HepG2 (cell line): ENCODE measurements around the gene TMEM121.
"Not testable (repeated sequence)": the region's sequence is repeated elsewhere in the genome, so short reads cannot be mapped to it uniquely, and the experiment has no call there.

Experiments used
- HDAC6 ChIP-seq: fragments of 200-600 bp; sonication (generic); IDR thresholded peaks from 2 replicates; pipeline ENCODE4 v1.7.0; 2017; ENCODE audit warnings: mild to moderate bottlenecking, antibody characterized with exemption, low read length, low read depth
- JUNB ChIP-seq: sonication (generic); formaldehyde crosslinking; IDR thresholded peaks from 2 replicates; pipeline ENCODE4 v1.8.0; 2022; ENCODE audit warnings: missing genetic modification reagents, mild to moderate bottlenecking, borderline replicate concordance
- LBX2 ChIP-seq: sonication (generic); formaldehyde crosslinking; IDR thresholded peaks from 2 replicates; pipeline ENCODE4 v1.5.0; 2020; ENCODE audit warnings: missing genetic modification reagents, mild to moderate bottlenecking, borderline replicate concordance
- MTERF4 ChIP-seq: sonication (generic); formaldehyde crosslinking; IDR thresholded peaks from 2 replicates; pipeline ENCODE4 v1.8.0; 2023; ENCODE audit warnings: mild to moderate bottlenecking, missing genetic modification reagents
- POLR2A ChIP-seq, 2 experiments: IDR thresholded peaks; 2 replicates each; pipeline ENCODE4 v1.6.1; 2011; ENCODE audit warnings: low read depth in 2 of 2, low read length in 2 of 2, mild to moderate bottlenecking in 1 of 2, moderate library complexity in 1 of 2; ENCODE audit not compliant: insufficient read depth in 1 of 2
- SP5 ChIP-seq: IDR thresholded peaks from 2 replicates; pipeline ENCODE4 v1.6.1; 2016; ENCODE audit warnings: low read depth, borderline replicate concordance
- USF2 ChIP-seq, 2 experiments: sonication (generic) in 1 of 2; formaldehyde crosslinking in 1 of 2; IDR thresholded peaks; 2 replicates each; pipeline versions ENCODE4 v1.5.1 to v1.6.1; 2011 to 2020; ENCODE audit warnings: borderline replicate concordance in 1 of 2, low read depth in 1 of 2, low read length in 1 of 2, mild to moderate bottlenecking in 1 of 2, missing genetic modification reagents in 1 of 2, moderate library complexity in 1 of 2
- ZNF639 ChIP-seq: conservative IDR thresholded peaks from 2 replicates; pipeline ENCODE4 v1.6.1; 2018; ENCODE audit warnings: missing genetic modification reagents
- ZNF776 ChIP-seq: sonication (generic); formaldehyde crosslinking; IDR thresholded peaks from 2 replicates; pipeline ENCODE4 v1.4.0; 2020; ENCODE audit warnings: mild to moderate bottlenecking, missing genetic modification reagents

- not testable (repeated sequence) for TF ChIP-seq JUNB (CRISPR knock-in tag); SP5; POLR2A (IDR thresholded peaks at IDR 0.05; ENCODE audit: insufficient read depth in 1 of 2, low read depth in 2 of 2, low read length in 2 of 2); ZNF639 (CRISPR knock-in tag); LBX2 (CRISPR knock-in tag); ZNF776 (CRISPR knock-in tag); HDAC6; MTERF4 (CRISPR knock-in tag); USF2 (IDR thresholded peaks at IDR 0.05; ENCODE audit: low read depth, low read length); USF2 (CRISPR knock-in tag; IDR thresholded peaks at IDR 0.05; ENCODE audit: borderline replicate concordance)
These were observed 19.3 kb downstream of the TMEM121 start for GRCh38 chr14:105545676-105546075.
